IMR-90 (cell line): ENCODE measurements around the gene PDLIM5. TPM values are rescaled to one million over a fixed set of nuclear protein-coding genes. Genes with fewer than 3 reads are reported as not detected.

Source experiments
- ATAC-seq: fragments of 200-7000 bp; cut with Tn5 transposase; 2 replicates; pipeline ENCODE4 v1.9.1; 2020; ENCODE audit warnings: low read depth, mild to moderate bottlenecking, moderate library complexity
- BruUV-seq: library from RNA; stranded (reverse); fragments of 400-500 nt; replicated peaks from 2 replicates; lab custom pipeline; 2021; lab: Mats Ljungman, UMichigan
- CTCF ChIA-PET: fragments of 300-600 bp; formaldehyde crosslinking; extraction: SDS; loops from one replicate; lab custom pipeline; 2021; ENCODE audit warnings: antibody characterized with exemption; lab: Yijun Ruan, JAX
- POLR2A ChIA-PET: fragments of 300-600 bp; sonication (Branson Sonifier 250); formaldehyde crosslinking; loops from one replicate; lab custom pipeline; 2022; ENCODE audit warnings: antibody characterized with exemption; ENCODE audit not compliant: unreplicated experiment; lab: Charles Lee
- DNase-seq: peaks from one replicate; pipeline ENCODE4 v3.0.0; 2013
- H2AFZ ChIP-seq: replicated peaks from 2 replicates; pipeline ENCODE3; 2013; ENCODE audit warnings: low read length, mild to moderate bottlenecking; ENCODE audit not compliant: poor library complexity
- H2AK5ac ChIP-seq: 2 replicates; pipeline ENCODE4 v1.6.1; 2013; ENCODE audit warnings: low read depth, low read length, inconsistent platforms
- H2AK9ac ChIP-seq: replicated peaks from 2 replicates; pipeline ENCODE3; 2013; ENCODE audit warnings: mild to moderate bottlenecking, low read depth, low read length, moderate library complexity; ENCODE audit not compliant: poor library complexity
- H2BK120ac ChIP-seq: 2 replicates; pipeline ENCODE4 v1.6.1; 2013; ENCODE audit warnings: low read depth, low read length, inconsistent platforms
- H2BK15ac ChIP-seq: 3 replicates; pipeline ENCODE4 v1.6.1; 2013; ENCODE audit warnings: low read depth, low read length, inconsistent platforms
- H2BK20ac ChIP-seq: 2 replicates; pipeline ENCODE4 v1.6.1; 2013; ENCODE audit warnings: low read depth, mild to moderate bottlenecking, inconsistent platforms, low read length, moderate library complexity
- H2BK5ac ChIP-seq: 2 replicates; pipeline ENCODE4 v1.6.1; 2013; ENCODE audit warnings: mild to moderate bottlenecking, low read depth, low read length, inconsistent platforms; ENCODE audit not compliant: poor library complexity, severe bottlenecking
- H3K14ac ChIP-seq: replicated peaks from 2 replicates; pipeline ENCODE4 v1.6.1; 2013; ENCODE audit warnings: low read depth, low read length, inconsistent platforms
- H3K18ac ChIP-seq: 2 replicates; pipeline ENCODE4 v1.6.1; 2013; ENCODE audit warnings: low read depth, low read length, control low read depth
- H3K23ac ChIP-seq: 2 replicates; pipeline ENCODE4 v1.6.1; 2013; ENCODE audit warnings: low read depth, low read length, inconsistent platforms
- H3K27ac ChIP-seq: 2 replicates; pipeline ENCODE4 v1.5.1; 2013; ENCODE audit warnings: mild to moderate bottlenecking, control low read depth, low read length; ENCODE audit not compliant: insufficient read depth
- H3K27me3 ChIP-seq: 2 replicates; pipeline ENCODE4 v1.6.1; 2013; ENCODE audit warnings: low read length; ENCODE audit not compliant: control insufficient read depth, insufficient read depth
- H3K36me3 ChIP-seq: 2 replicates; pipeline ENCODE4 v1.6.1; 2013; ENCODE audit warnings: low read length, mixed read lengths; ENCODE audit not compliant: control insufficient read depth, insufficient read depth
- H3K4ac ChIP-seq: 2 replicates; pipeline ENCODE4 v1.6.1; 2013; ENCODE audit warnings: low read depth, low read length, inconsistent platforms
- H3K4me1 ChIP-seq: 2 replicates; pipeline ENCODE4 v1.6.1; 2013; ENCODE audit warnings: low read length, mixed read lengths; ENCODE audit not compliant: control insufficient read depth, insufficient read depth
- H3K4me2 ChIP-seq: 2 replicates; pipeline ENCODE4 v1.6.1; 2013; ENCODE audit warnings: low read depth, mild to moderate bottlenecking, control low read depth, low read length, moderate library complexity
- H3K4me3 ChIP-seq: 2 replicates; pipeline ENCODE4 v1.5.1; 2013; ENCODE audit warnings: low read depth, mild to moderate bottlenecking, control low read depth, low read length, moderate library complexity; ENCODE audit not compliant: insufficient read depth
- H3K56ac ChIP-seq: 2 replicates; pipeline ENCODE4 v1.6.1; 2013; ENCODE audit warnings: low read length, inconsistent platforms; ENCODE audit not compliant: insufficient read depth; ENCODE audit errors: extremely low read depth
- H3K79me1 ChIP-seq, 2 experiments: 2 replicates each; pipeline ENCODE4 v1.6.1; 2013; ENCODE audit warnings: low read length in 2 of 2, inconsistent platforms in 1 of 2, low read depth in 1 of 2
- H3K9ac ChIP-seq: 2 replicates; pipeline ENCODE4 v1.6.1; 2013; ENCODE audit warnings: low read depth, low read length, control low read depth
- H3K9me1 ChIP-seq: 2 replicates; pipeline ENCODE4 v1.6.1; 2013; ENCODE audit warnings: low read length, inconsistent platforms; ENCODE audit not compliant: insufficient read depth
- H3K9me3 ChIP-seq: 2 replicates; pipeline ENCODE4 v1.6.1; 2013; ENCODE audit warnings: low read length; ENCODE audit not compliant: control insufficient read depth, insufficient read depth
- H4K20me1 ChIP-seq: 2 replicates; pipeline ENCODE4 v1.6.1; 2013; ENCODE audit warnings: low read length, inconsistent platforms; ENCODE audit not compliant: insufficient read depth
- H4K5ac ChIP-seq: 2 replicates; pipeline ENCODE4 v1.6.1; 2013; ENCODE audit warnings: mild to moderate bottlenecking, low read depth, low read length, control low read depth
- H4K8ac ChIP-seq, 2 experiments: 2 replicates each; pipeline ENCODE4 v1.6.1; 2013; ENCODE audit warnings: low read depth in 2 of 2, low read length in 2 of 2, control low read depth in 1 of 2, inconsistent platforms in 1 of 2
- H4K91ac ChIP-seq: 2 replicates; pipeline ENCODE4 v1.6.1; 2013; ENCODE audit warnings: low read depth, low read length, inconsistent platforms; ENCODE audit not compliant: insufficient read depth
- BHLHE40 ChIP-seq: fragments of 150-350 bp; IDR thresholded peaks from 2 replicates; pipeline ENCODE4 v1.6.1; 2016; ENCODE audit warnings: mild to moderate bottlenecking, low read depth, low read length
- CEBPB ChIP-seq: IDR thresholded peaks from 2 replicates; pipeline ENCODE4 v1.6.1; 2012; ENCODE audit warnings: low read depth, low read length, improper control_type of control experiment
- CHD1 ChIP-seq: IDR thresholded peaks from 2 replicates; pipeline ENCODE4 v1.6.1; 2012; ENCODE audit warnings: low read depth, low read length, improper control_type of control experiment
- CTCF ChIP-seq: conservative IDR thresholded peaks from 2 replicates; pipeline ENCODE4 v1.5.1; 2012; ENCODE audit warnings: mild to moderate bottlenecking, low read depth, low read length, improper control_type of control experiment
- ELK1 ChIP-seq: fragments of 150-350 bp; IDR thresholded peaks from 2 replicates; pipeline ENCODE4 v1.6.1; 2016; ENCODE audit warnings: low read depth, mild to moderate bottlenecking, low read length, moderate library complexity, borderline replicate concordance
- FOS ChIP-seq: fragments of 150-350 bp; IDR thresholded peaks from 2 replicates; pipeline ENCODE4 v1.6.1; 2016; ENCODE audit warnings: low read depth, low read length
- MAFK ChIP-seq: IDR thresholded peaks from 2 replicates; pipeline ENCODE4 v1.6.1; 2012; ENCODE audit warnings: low read depth, low read length, improper control_type of control experiment
- MAZ ChIP-seq: IDR thresholded peaks from 2 replicates; pipeline ENCODE4 v1.6.1; 2012; ENCODE audit warnings: low read depth, mild to moderate bottlenecking, low read length, improper control_type of control experiment, moderate library complexity, borderline replicate concordance
- MXI1 ChIP-seq: IDR thresholded peaks from 2 replicates; pipeline ENCODE4 v1.6.1; 2012; ENCODE audit warnings: low read depth, mild to moderate bottlenecking, low read length, moderate library complexity, borderline replicate concordance
- NFE2L2 ChIP-seq: fragments of 150-350 bp; IDR thresholded peaks from 2 replicates; pipeline ENCODE4 v1.6.1; 2016; ENCODE audit warnings: low read depth, mild to moderate bottlenecking, low read length
- POLR2A ChIP-seq: IDR thresholded peaks from 2 replicates; pipeline ENCODE4 v1.6.1; 2012; ENCODE audit warnings: mild to moderate bottlenecking, low read depth, low read length
- RAD21 ChIP-seq: IDR thresholded peaks from 2 replicates; pipeline ENCODE4 v1.6.1; 2012; ENCODE audit warnings: low read length, improper control_type of control experiment
- RCOR1 ChIP-seq: IDR thresholded peaks from 2 replicates; pipeline ENCODE4 v1.6.1; 2012; ENCODE audit warnings: mild to moderate bottlenecking, low read length, improper control_type of control experiment; ENCODE audit not compliant: insufficient replicate concordance
- RFX5 ChIP-seq: IDR thresholded peaks from 2 replicates; pipeline ENCODE4 v1.8.0; 2012; ENCODE audit warnings: low read depth, mild to moderate bottlenecking, low read length, moderate library complexity
- SMC3 ChIP-seq: fragments of 150-350 bp; IDR thresholded peaks from 2 replicates; pipeline ENCODE4 v1.6.1; 2016; ENCODE audit warnings: low read depth, mild to moderate bottlenecking, antibody characterized with exemption, low read length, moderate library complexity
- USF2 ChIP-seq: fragments of 150-350 bp; IDR thresholded peaks from 2 replicates; pipeline ENCODE4 v1.6.1; 2017; ENCODE audit warnings: mild to moderate bottlenecking, antibody characterized with exemption, low read length, low read depth
- WGBS, 2 experiments: methylation state at CpG; one replicate each; pipeline versions ENCODE4 v1.1.5 to v1.1.7; 2013; ENCODE audit warnings: missing lambda C conversion rate in 2 of 2; ENCODE audit not compliant: insufficient read length in 1 of 2; ENCODE audit errors: extremely low coverage in 2 of 2; 5-methylcytosine and 5-hydroxymethylcytosine counted together
- dilution Hi-C: fragments of 300-500 bp; cut with HindIII; formaldehyde crosslinking; loops from one replicate; pipeline ENCODE4 v1.14.3; 2018; ENCODE audit warnings: low sequenced_read_pairs; ENCODE audit not compliant: unreplicated experiment
- in situ Hi-C: fragments of 300-500 bp; cut with MboI; formaldehyde crosslinking; loops from 3 replicates; pipeline ENCODE4 v1.14.3; 2019; ENCODE audit warnings: low sequenced_read_pairs, inconsistent platforms, mixed read lengths
- intact Hi-C: fragments of 100-400 bp; cut with micrococcal nuclease; formaldehyde crosslinking; loops from 2 replicates; pipeline ENCODE4 v1.10.0; 2022
- polyA plus RNA-seq, 3 experiments: library from polyadenylated mRNA; depleted of rRNA; stranded (reverse); fragments of >200 nt; gene quantifications; 2 replicates each; pipeline ENCODE4 v1.2.3, GENCODE V29; 2012; ENCODE audit warnings: low replicate concordance in 1 of 3
- total RNA-seq: library from RNA; depleted of rRNA; stranded (reverse); fragments of >200 nt; gene quantifications from 2 replicates; pipeline ENCODE4 v1.2.3, GENCODE V29; 2012

Gene PDLIM5
- total and polyA plus RNA-seq, 2 of the 4 experiments (the other 2 are of a cell fraction) = 96.5 to 188 TPM

- peak overlapping the region; percentile 29 to 37; a peak in 3 of 4 replicates for H4K8ac ChIP-seq
- peak overlapping the region; percentile 17 for H4K91ac ChIP-seq
- peak overlapping the region; percentile 47; the same call in 1 of the 2 replicates for H2AK5ac ChIP-seq
- H2BK5ac ChIP-seq = peak overlapping the region; percentile 75
- peak overlapping the region; percentile 81; the same call in 1 of the 3 replicates for H2BK15ac ChIP-seq
- ATAC-seq (0 out of 2 replicates have a peak, but pooled peaks have one; percentile 27), DNase-seq (peak; percentile 30)
- no peak overlapping the region for H3K4me3 ChIP-seq
- peak overlapping the region; percentile 16; the same call in 1 of the 2 replicates for H3K4me2 ChIP-seq
- H3K9me1 ChIP-seq = peaks cover 5% of the 10 kb centered on the region; the same call in 1 of the 2 replicates
- peaks cover 3% of the 10 kb centered on the region for H3K4me1 ChIP-seq
- no peak for TF ChIP-seq MAZ
- TF ChIP-seq MAFK = no peak
- no peak for TF ChIP-seq MXI1
- no peak for TF ChIP-seq FOS
- no peak for TF ChIP-seq POLR2A
- TF ChIP-seq BHLHE40 = no peak
- no peak for TF ChIP-seq RFX5
- no peak for TF ChIP-seq CHD1
- no peak for TF ChIP-seq CTCF
- TF ChIP-seq CEBPB = no peak
- TF ChIP-seq USF2 = no peak
- TF ChIP-seq NFE2L2 = no peak
- no peak for TF ChIP-seq RAD21
- TF ChIP-seq ELK1 = no peak
- no peak for TF ChIP-seq SMC3
- no peak for TF ChIP-seq RCOR1
- H3K4ac ChIP-seq = peak overlapping the region; percentile 78
- peak overlapping the region; percentile 76; the same call in 1 of the 2 replicates for H3K23ac ChIP-seq
- H2BK20ac ChIP-seq = no peak overlapping the region
- no peak overlapping the region for H2AFZ ChIP-seq
- peaks cover 37 to 57% of the 10 kb centered on the region in 2 experiments for H3K79me1 ChIP-seq
- H4K5ac ChIP-seq = peak overlapping the region; percentile 26; the same call in 1 of the 2 replicates
- H3K56ac ChIP-seq = no peak overlapping the region; the same call in 1 of the 2 replicates
- no peaks in the 10 kb centered on the region for H3K27me3 ChIP-seq
- H3K27ac ChIP-seq = peak overlapping the region; percentile 39; the same call in 1 of the 2 replicates
- H3K9ac ChIP-seq = no peak overlapping the region
- dilution Hi-C loops (no loop called here), intact Hi-C loops (no loop called here), in situ Hi-C loops (no loop called here)
- no peaks in the 10 kb centered on the region for H4K20me1 ChIP-seq
- H3K36me3 ChIP-seq = no peaks in the 10 kb centered on the region; the same call in 1 of the 2 replicates
- H3K9me3 ChIP-seq = no peaks in the 10 kb centered on the region
- H2AK9ac ChIP-seq = no peak overlapping the region
- H3K14ac ChIP-seq = peak overlapping the region; percentile 87
- BruUV-seq = no TSS peak
- H3K18ac ChIP-seq = peak overlapping the region; percentile 73; the same call in 1 of the 2 replicates
- H2BK120ac ChIP-seq = peak overlapping the region; percentile 81
- CTCF ChIA-PET = no interaction called here
- WGBS, 2 experiments = no CpG with 5 or more reads among the region's 2 CpGs
- POLR2A ChIA-PET = no interaction called here
Measured at GRCh38 chr4:94544811-94545210, 93.1 kb downstream of the PDLIM5 start.
